ENCODE measurements around the gene UBAC1.
A peak's percentile ranks its signal among the peaks of the same experiment; 100 is the strongest.

The UBAC1 gene

GRCh38 chr9:135961277-135961715 lies at the start of gene UBAC1:
TSS of gene UBAC1 (minus strand) at chr9:135961373. CDS start at chr9:135961162, 211 bp downstream.
- DNase-seq: peak; percentile 95

GRCh38 chr9:136010615-136011361 lies 49.6 kb upstream of the UBAC1 start:
- no peak for DNase-seq

DNA sequence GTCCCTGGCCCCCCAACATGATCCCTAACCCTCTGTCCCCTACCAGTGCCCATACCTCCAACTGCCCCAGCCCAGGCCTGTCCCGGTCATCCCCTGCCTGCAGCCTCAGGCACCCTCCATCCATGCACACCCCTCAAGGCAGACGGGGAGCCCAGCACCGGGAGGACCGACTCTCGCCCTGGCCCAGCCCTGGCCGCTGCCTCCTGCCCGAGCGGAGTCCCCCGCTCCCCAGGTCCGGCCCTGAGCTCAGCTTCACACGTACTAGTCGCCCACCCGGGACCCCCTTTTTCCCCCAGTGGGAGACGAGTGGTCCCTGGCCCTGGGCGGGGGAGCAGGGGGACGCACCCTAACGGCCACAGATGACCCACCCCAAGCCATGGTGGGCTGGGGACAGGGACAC lies 49.0 kb upstream of the UBAC1 start:
- no peak for DNase-seq

GRCh38 chr9:136009516-136009915 lies 48.3 kb upstream of the UBAC1 start:
- no peak for DNase-seq

DNA sequence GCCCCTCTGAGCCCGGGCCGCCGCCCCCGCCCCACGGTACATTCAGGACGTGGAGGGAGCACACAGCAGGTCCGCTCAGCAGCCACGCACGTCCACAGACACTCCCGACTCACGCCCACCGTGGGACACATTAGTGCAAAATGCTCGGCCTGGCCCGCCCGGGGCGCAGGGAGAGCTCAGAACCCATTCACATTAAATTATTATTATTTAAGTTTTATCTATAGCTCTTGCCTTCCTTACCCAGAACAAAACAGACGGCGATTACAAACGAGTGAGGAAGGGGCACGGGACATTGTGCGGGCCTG lies 47.5 kb upstream of the UBAC1 start:
- DNase-seq: no peak

GRCh38 chr9:136007934-136008692 lies 46.9 kb upstream of the UBAC1 start:
- DNase-seq: no peak

GRCh38 chr9:136007276-136007933 lies 46.2 kb upstream of the UBAC1 start:
- no peak for DNase-seq

- DNase-seq: no peak
Measured at GRCh38 chr9:136006169-136006568, 45.0 kb upstream of the UBAC1 start.

DNA sequence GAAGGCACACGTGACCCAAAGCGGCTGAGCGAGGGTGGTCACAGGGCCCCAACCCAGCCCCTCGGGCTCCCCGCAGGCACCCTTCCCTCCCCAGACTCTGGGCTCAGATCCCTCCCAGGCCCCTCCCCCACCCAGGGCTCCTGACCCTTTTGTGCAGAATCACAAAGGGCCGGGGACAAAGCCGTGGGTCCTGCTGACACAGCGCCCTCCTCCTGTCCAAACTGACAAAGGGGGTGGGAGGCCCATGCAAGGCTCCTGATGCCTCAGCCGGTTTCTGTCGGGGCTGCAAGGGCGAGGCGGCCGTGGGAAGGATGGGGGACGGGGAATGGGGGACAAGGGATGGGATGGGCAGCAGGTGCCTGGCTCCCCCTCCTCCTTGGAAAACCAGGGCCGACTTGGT lies 43.5 kb upstream of the UBAC1 start:
- DNase-seq: no peak

GRCh38 chr9:136004219-136004618 lies 43.0 kb upstream of the UBAC1 start:
- DNase-seq: no peak

DNA sequence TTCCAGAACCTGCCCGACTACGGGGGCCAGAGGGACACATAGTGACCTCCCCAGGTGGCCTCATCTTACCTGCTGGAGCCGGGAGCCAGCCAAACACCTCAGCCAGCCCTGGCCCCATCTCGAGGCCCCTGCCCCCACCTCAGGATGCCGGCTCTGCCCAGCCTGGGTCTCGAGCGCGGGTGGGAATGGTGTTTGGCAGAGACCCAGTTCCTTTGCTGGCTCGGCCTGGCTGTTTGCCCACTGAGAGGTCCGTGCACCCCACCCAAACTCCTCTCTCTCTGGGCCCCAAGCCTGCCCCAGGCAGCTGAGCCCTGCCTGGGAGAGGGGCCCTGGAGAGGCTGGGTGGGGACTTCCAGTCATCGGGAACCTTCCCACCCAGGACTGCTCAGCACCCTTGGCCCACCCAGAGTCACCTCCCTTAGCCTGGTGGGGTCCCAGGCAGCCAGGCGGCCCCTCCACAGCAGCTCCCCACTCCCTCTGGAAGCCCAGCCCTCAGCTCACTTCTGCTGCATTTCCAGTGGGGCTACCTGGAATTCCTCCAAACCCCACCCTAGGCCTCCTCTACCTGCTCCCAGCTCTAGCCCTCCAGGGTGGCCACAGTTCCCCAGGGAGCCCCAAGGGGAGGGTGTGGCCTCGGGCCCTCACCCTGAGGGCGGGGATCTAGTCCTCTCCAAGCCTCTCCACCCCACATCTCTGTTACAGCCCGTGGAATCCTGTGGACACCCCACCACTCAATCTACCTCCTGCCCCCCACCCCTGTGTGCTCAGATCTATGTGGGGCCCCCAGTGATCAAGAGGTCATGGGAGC lies 42.4 kb upstream of the UBAC1 start:
- no peak for DNase-seq

- no peak for DNase-seq
Measured at GRCh38 chr9:136002881-136003280, 41.7 kb upstream of the UBAC1 start.

DNA sequence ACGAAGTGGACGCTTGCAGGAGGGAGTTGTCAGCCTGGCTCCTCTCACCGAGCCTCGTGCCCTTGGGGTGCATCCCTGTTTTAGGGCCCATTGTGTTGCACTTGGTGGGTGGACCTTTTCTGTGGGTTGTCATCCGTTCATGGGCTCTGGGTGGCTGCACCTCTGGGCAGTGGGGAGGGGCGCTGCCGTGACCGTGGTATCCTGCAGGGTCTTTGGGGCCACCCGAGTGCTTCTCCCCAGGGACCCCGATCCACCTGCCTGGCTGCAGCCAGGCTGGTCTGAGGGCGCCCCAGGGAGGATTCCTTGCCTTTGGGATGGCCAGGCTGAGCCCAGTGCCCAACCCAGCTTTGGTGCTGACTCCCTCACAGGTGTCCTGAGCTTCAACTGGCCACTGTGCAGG lies 41.0 kb upstream of the UBAC1 start:
- DNase-seq: no peak

GRCh38 chr9:136001231-136001630 lies 40.1 kb upstream of the UBAC1 start:
- no peak for DNase-seq

GRCh38 chr9:135998410-135999071 lies 37.4 kb upstream of the UBAC1 start:
- no peak for DNase-seq

- DNase-seq: no peak
Measured at GRCh38 chr9:135998016-135998380, 36.8 kb upstream of the UBAC1 start.

- no peak for DNase-seq
Measured at GRCh38 chr9:135997090-135998015, 36.2 kb upstream of the UBAC1 start.

DNA sequence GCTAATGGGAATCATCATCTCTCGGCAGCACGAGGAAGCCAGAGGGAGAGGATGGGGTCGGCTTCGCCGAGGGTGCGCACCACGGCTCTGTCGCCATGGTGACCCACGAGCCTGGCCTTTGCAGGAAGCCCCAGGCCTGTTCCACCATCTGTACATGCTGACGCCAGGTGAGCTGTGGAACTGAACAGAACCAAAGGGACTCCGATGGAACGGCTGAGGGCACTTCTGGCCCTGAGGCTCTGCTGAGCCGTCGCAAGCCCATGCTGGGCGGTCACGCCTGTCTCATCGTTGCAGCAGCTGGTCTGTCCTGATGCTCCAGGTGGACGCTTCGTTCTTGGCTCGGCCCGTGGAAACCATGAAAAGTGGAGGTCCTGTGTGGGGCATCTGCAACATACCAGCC lies 34.6 kb upstream of the UBAC1 start:
- DNase-seq: no peak

DNA sequence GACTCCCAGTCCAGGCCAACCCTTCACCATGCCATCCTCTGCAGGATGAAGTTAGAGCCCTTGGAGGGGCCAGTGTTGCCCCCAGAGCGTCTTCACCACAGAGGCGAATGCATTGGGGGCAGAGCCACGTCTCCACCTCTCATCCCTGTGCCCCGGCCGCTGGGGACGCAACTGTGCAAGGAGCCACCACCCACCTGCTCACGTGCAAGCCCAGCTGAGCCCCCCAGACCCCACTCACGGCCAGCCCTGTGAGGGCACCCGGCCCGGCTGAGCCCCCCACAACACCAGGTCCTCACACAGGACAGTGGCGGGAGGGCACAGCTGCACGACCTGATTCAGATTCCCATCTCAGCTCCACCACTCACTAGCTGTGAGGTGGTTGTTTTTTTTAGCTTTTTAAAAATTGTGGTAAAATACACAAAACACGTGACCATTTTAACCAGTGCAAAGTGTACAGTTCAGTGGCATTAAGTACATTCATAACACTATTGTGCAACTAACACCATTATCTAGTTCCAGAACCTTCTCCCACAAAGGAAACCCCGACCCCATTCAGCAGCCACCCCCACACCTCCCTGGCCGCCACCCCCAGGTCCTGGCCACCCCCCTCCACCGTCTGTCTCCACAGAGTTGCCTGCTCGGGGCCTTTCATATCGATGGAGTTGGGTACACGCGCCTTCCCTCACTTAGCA lies 33.5 kb upstream of the UBAC1 start:
- no peak for DNase-seq

DNA sequence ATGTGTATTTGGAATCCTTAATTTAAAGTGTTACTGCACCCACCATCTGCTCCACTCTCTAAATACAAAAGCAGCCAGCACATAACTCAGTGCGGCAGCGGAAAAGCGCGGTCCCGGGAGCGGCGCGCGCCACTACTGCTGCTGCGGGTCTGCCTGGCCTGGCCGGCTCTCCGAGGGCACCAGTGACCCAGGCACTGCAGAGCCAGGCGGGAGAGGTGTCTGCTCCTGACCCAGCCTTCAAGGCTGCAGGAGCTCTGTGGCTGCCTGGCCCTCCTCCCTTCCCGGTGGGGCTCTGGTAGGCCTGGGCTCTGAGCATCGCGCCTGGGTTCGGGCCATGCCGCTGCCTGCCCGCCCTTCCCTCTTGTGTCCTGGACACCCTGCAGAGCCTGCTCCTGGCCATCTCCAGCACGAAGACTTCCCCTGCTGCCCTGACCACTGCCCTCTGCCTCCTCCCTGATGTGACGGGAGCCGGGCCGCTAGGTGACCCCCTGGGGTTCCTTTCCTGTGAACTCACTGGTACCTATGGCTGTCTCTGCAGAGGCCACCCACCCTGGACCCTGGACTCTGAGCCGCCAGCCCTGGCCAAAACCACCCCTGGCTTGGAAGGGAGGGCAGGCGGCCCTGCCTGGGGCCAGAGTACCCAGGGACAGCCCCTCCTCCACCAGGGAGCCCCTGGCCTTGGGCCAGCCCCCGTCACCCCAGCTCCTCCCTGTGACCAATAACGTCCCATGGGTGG lies 32.8 kb upstream of the UBAC1 start:
- DNase-seq: no peak

All from stimulated activated CD4-positive, alpha-beta T cell treated with anti-CD3 and anti-CD28 coated beads, Interleukin-12 subunit alpha, Interleukin-12 subunit beta, amount 100 ng/mL, for 4 hours (primary cell).